GM21737 (cell line): ENCODE results near the gene P2RY11.

Source experiments
- ATAC-seq: cut with Tn5 transposase; IDR thresholded peaks from one replicate; pipeline ENCODE4 v1.9.1; 2021; ENCODE audit warnings: mild to moderate bottlenecking, moderate library complexity; ENCODE audit not compliant: unreplicated experiment

P2RY11 gene

DNA sequence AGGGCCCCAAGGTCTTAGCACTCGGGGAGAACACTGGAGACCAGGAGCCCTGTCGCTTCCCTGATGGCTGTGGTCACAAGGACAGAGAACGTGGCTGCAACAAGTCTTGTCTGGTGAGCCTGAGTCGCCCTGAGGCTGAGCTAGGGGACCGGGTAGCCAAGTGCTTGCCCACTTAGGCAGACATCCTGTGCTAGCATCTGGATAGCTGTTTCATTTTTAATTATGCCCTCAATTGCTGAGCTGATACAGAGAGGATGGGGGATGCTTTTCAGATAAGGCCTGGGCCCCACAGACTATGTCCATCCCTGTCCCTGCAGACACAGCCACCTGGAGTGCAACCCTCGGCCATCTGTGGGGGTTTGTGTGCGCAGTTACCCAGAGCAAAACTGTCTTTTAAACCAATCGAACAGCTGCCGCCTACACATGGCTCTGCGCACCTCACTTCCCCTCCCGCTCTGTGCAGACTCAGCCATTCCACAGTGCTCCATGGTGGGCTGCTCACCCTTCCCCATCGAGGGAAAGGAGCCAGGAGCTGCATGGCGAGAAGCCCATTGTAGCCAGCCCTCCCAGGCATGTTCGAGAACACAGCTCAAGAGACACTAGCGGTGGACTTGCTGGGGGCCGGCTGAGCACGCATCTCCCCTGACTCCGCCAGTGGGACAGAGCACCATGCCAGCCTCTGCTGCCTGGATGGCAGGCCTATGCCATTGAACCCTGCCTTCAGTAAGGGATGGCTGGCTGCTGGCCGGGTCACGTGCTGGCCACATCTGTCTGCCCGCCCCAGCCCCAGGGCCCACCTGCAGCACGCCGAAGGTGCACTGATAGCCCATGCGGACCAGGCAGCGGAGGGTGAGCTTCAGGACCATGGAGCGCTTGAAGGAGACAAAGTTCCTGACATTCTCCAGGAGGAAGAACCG is 27.6 kb downstream of the P2RY11 start:
- ATAC-seq, result no peak

- ATAC-seq, result no peak
Observed at GRCh38 chr19:10139952-10140351, 28.5 kb downstream of the P2RY11 start.

- ATAC-seq, result no peak
Observed at GRCh38 chr19:10141479-10141878, 30.0 kb downstream of the P2RY11 start.

DNA sequence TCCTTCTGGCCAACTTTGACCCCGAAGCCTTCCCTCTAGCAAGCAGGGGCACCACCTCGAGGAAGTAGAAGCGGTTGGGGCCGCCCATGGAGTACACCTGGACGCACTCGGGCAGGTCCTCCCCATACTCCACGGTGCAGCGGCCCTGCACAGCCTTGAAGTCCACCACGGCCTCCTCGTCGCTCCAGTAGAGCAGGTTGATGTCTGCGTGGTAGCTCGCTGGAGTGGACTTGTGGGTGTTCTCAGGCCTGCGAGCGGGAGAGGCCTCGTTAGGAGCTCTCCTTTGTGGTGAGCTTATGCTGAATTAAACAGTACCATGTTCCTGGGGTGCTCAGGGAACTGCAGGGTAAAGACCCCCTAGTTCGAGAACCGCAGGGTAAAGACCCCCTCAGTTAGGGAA is 30.5 kb downstream of the P2RY11 start:
- no peak for ATAC-seq

- no peak for ATAC-seq
Observed at GRCh38 chr19:10142701-10143375, 31.3 kb downstream of the P2RY11 start.

- no peak for ATAC-seq
Observed at GRCh38 chr19:10143681-10144080, 32.2 kb downstream of the P2RY11 start.

DNA sequence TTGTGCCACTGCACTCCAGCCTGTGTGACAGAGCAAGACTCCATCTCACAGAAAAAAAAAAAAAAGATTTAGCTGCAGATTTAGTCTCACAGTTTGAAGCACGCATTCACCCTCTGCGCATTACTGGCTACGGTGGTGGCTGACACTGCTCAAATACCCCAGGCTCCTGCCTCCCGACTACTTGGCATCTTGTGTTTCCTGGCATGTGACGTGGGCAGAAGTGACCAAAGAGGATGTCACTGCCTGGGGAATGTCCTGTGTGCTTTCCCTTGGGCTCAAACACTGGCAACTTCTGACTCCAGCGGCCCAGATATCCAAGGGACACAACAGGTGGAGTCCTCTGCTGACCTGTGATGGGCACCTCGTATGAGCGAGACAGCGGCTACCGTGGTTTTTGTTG is 32.9 kb downstream of the P2RY11 start:
- ATAC-seq, result no peak

- no peak for ATAC-seq
Observed at GRCh38 chr19:10145031-10145430, 33.5 kb downstream of the P2RY11 start.

DNA sequence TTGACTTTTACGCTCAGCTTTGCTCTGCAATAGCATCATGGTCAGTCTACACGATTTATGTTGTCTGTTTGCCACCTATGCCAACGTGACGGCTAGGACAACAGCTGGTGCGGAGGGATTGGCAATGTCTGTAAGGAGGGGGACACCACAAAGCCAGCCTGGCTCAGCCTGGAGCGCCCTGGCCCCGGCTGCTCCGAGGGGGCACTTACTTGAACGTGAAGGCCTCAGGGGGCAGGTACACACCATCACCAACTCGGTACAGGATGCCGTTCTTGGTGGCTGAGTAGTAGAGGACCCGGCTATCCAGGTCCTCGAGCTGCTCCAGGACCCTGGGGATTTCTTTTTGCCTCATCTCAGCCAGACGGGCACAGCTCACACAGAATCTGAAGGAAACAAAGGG is 34.6 kb downstream of the P2RY11 start:
- no peak for ATAC-seq

GRCh38 chr19:10149427-10149826 is 37.9 kb downstream of the P2RY11 start:
- ATAC-seq, result no peak

DNA sequence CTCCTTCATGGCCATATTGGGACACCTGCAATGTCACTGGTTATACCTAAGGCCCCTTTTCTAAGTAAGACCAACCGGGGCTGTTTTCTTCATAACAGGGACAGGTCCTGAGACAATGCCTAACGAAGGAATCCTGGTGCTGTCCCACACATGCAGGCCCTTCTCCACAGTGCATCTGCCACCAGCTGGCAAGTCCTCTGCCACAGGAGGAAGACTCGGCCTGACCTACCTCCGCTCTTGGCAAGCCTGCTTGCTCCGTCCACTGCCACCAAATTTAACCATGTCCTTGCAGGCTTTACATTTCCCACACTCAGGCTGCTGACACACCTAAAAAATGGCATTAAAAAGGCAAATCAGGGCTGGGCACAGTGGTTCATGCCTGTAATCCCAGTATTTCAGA is 40.0 kb downstream of the P2RY11 start:
- no peak for ATAC-seq

GRCh38 chr19:10152100-10152499 is 40.6 kb downstream of the P2RY11 start:
- no peak for ATAC-seq

DNA sequence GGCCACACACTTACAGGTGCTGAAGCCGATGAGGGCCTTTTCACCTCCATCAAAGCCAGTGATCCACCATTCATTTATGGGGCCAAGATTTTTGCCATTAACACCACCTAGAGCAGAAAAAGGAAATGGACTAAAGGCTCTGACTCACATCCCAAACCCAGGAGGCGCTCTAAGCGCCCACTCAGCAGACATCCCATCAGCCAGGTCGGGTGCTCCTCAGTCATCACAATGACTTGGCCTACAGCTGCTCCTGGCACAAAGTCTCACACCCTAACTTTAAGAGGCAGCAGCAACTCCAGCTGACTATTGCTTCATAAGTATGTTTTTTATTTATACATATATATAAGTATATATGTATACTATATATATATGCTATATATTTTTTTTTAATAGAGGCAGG is 44.3 kb downstream of the P2RY11 start:
- no peak for ATAC-seq

GRCh38 chr19:10158071-10158470 is 46.6 kb downstream of the P2RY11 start:
- ATAC-seq, result no peak

GRCh38 chr19:10158485-10158884 is 47.0 kb downstream of the P2RY11 start:
- no peak for ATAC-seq

DNA sequence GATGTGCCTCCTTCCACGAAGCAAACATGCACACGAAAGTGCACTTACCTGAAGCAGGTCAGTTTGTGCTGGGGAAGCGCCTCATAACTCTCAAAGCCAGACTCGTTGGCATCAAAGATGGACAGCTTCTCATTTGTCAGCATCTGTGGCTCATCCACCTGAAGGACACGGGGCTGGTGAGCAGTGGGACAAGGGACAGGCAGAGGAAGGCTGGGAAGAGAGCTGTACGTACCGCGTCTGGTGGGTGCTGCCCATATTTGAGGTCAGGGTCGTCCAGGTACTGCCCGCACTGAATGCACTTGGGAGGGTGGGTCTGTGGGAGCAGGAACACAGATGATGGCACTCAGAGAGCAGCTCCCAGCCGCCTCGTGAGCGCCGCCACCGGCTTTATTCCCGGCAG is 48.1 kb downstream of the P2RY11 start:
- ATAC-seq, result no peak

- ATAC-seq, result no peak
Observed at GRCh38 chr19:10163536-10163935, 52.0 kb downstream of the P2RY11 start.
